ENCODE data around the gene AKAP13. TPM values are rescaled to one million over a fixed set of nuclear protein-coding genes. Genes with fewer than 3 reads are reported as not detected.

AKAP13 gene
- total and polyA plus RNA-seq, 2 of the 13 experiments (the other 11 are each of a cell fraction or from before 2014, with no cell fraction given), result 6.7 to 27.1 TPM

DNA sequence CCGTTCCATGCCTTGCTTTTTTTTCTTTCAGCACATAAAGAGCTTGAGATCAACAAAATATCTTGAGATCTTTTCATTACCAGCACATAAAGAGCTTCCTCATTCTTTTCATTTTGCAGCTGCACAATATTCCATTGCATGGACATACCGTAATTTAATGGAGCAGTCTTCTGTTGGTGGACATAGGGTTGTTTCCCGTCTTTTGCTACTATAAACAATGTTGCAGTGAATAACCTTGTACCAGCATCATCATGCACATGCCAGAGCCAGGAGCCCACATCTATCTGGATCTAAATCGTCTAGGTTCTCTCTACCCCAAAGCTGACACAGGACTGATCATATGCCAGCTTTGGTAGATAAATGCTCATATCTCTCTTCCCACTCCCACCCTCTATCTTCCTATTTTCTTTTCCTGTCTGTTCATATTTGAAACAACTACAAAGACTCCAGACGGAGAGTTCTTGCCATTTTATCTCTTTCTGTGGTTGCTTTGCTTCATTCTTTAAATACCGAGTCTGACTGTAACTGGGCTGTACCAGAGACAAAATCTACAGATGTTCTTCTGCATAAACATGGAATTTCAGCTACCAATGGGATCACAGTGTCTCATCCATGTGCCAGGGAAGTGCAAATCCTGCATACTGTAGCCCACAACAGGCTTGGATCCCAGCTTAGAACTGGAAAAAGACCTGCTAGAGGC, 47.1 kb upstream of the AKAP13 start (continued):
- TF ChIP-seq, protein P1, sequence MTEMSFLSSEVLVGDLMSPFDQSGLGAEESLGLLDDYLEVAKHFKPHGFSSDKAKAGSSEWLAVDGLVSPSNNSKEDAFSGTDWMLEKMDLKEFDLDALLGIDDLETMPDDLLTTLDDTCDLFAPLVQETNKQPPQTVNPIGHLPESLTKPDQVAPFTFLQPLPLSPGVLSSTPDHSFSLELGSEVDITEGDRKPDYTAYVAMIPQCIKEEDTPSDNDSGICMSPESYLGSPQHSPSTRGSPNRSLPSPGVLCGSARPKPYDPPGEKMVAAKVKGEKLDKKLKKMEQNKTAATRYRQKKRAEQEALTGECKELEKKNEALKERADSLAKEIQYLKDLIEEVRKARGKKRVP (CRISPR knock-in tag; IDR thresholded peaks at IDR 0.05), result no peak
- TF ChIP-seq ONECUT2 (CRISPR knock-in tag; IDR thresholded peaks at IDR 0.05) (no peak), ZHX2 (IDR thresholded peaks at IDR 0.05; ENCODE audit: low read depth) (no peak), ZHX2 (CRISPR knock-in tag; IDR thresholded peaks at IDR 0.05; ENCODE audit: borderline replicate concordance) (no peak)

- CTCF ChIA-PET (ENCODE audit: low intra/inter-chr PET ratio, low total read pairs), result no interaction called here
- in situ Hi-C loops (cut with HindIII; ENCODE audit: extremely low pct_ligation_motif_present, low pct_unique_long_range_greater_than_20kb) (no loop called here), intact Hi-C loops (cut with micrococcal nuclease; ENCODE audit: unreplicated experiment) (loop anchor here (5.0 to 10.0 kb wide), 3 partner anchors 48 to 168 kb away; partner anchors contain the start of gene AKAP13)
- no peaks in the 10 kb centered on the region for H3K79me2 ChIP-seq (ENCODE audit: insufficient read depth, low read length)
- H3K27me3 ChIP-seq (ENCODE audit: control insufficient read depth in 1 of 2, insufficient read depth in 2 of 2, low read length in 2 of 2), result no peaks in the 10 kb centered on the region; a peak in 1 of 5 replicates
- FAIRE-seq, result no peak
- H3K4me3 ChIP-seq (replicated peaks in 1 of 3; ENCODE audit: insufficient read depth in 1 of 3, low read depth in 2 of 3, low read length in 3 of 3), result no peak overlapping the region
- DNase-seq (ENCODE audit: low spot score), result no peak
- no peaks in the 10 kb centered on the region for H3K9me3 ChIP-seq (ENCODE audit: low read length)
- H3K4me1 ChIP-seq (ENCODE audit: insufficient read depth, low read length), result peaks cover 56% of the 10 kb centered on the region
- no peaks in the 10 kb centered on the region for H3K36me3 ChIP-seq (replicated peaks in 1 of 2; ENCODE audit: control insufficient read depth in 1 of 2, insufficient read depth in 2 of 2, low read length in 2 of 2)
- TF ChIP-seq ZFP36L1 (CRISPR knock-in tag; IDR thresholded peaks at IDR 0.05) (no peak), ZNF331 (CRISPR knock-in tag; IDR thresholded peaks at IDR 0.05) (no peak), ZNF614 (CRISPR knock-in tag; IDR thresholded peaks at IDR 0.05; ENCODE audit: borderline replicate concordance) (no peak), KDM3A (CRISPR knock-in tag; IDR thresholded peaks at IDR 0.05; ENCODE audit: low read depth) (no peak), ZNF883 (CRISPR knock-in tag; IDR thresholded peaks at IDR 0.05; ENCODE audit: not compliant biosample characterization) (no peak), HHEX (CRISPR knock-in tag; IDR thresholded peaks at IDR 0.05) (no peak), PHB2 (IDR thresholded peaks at IDR 0.05; ENCODE audit: partially characterized antibody) (no peak), MED13 (CRISPR knock-in tag; IDR thresholded peaks at IDR 0.05) (no peak), ZNF768 (CRISPR knock-in tag; IDR thresholded peaks at IDR 0.05) (no peak), MTF2 (CRISPR knock-in tag; IDR thresholded peaks at IDR 0.05; ENCODE audit: borderline replicate concordance) (no peak), ZFP37 (CRISPR knock-in tag; IDR thresholded peaks at IDR 0.05; ENCODE audit: borderline replicate concordance) (no peak)
- no peak overlapping the region for H3K4me2 ChIP-seq (ENCODE audit: low read depth, low read length)
- POLR2A ChIA-PET, result no interaction called here
- H2AFZ ChIP-seq (ENCODE audit: low read length), result no peak overlapping the region
- no peak overlapping the region for H3K9ac ChIP-seq (ENCODE audit: insufficient read depth, low read depth, low read length)
- H4K20me1 ChIP-seq (ENCODE audit: insufficient read depth, low read length), result no peaks in the 10 kb centered on the region
- no TSS peak for BruUV-seq (replicated peaks)
- ATAC-seq, result no peak
- no peak overlapping the region for H3K27ac ChIP-seq (ENCODE audit: extremely low read length, insufficient read depth, low read length)
- WGBS (ENCODE audit: low lambda C conversion rate), result 75% methylated on average over 6 of the region's 6 CpGs
Observed at GRCh38 chr15:85334241-85334640, 46.2 kb upstream of the AKAP13 start.
